Sigmoid colon (tissue), 4 donors: ENCODE results near the gene PARP4.

Source experiments
- CTCF ChIP-seq, 4 experiments: fragments of 450-650 bp in 3 of 4; fragments of 200-600 bp in 1 of 4; IDR thresholded peaks; one replicate each; pipeline ENCODE4 v1.5.1; 2016 to 2019; ENCODE audit warnings: antibody characterized with exemption in 4 of 4, mild to moderate bottlenecking in 3 of 4, moderate library complexity in 2 of 4
- EP300 ChIP-seq, 4 donors: sonication (generic); formaldehyde crosslinking; IDR thresholded peaks; one replicate each; pipeline ENCODE4 v1.6.1; 2017; ENCODE audit warnings: antibody characterized with exemption in 4 of 4
- POLR2A ChIP-seq, 2 donors: fragments of 450-650 bp; IDR thresholded peaks; one replicate each; pipeline ENCODE4 v1.6.1; 2016; ENCODE audit warnings: antibody characterized with exemption in 2 of 2, mild to moderate bottlenecking in 2 of 2, moderate library complexity in 2 of 2
- POLR2AphosphoS5 ChIP-seq, 4 donors: sonication (generic); formaldehyde crosslinking; IDR thresholded peaks; one replicate each; pipeline ENCODE4 v1.6.1; 2017; ENCODE audit warnings: antibody characterized with exemption in 4 of 4

GRCh38 chr13:24497742-24498141 lies 14.8 kb downstream of the PARP4 start:
- no peak for TF ChIP-seq CTCF (IDR thresholded peaks at IDR 0.05)
- no peak for TF ChIP-seq POLR2AphosphoS5 (IDR thresholded peaks at IDR 0.05)
- TF ChIP-seq EP300 (IDR thresholded peaks at IDR 0.05): no peak
- TF ChIP-seq POLR2A (IDR thresholded peaks at IDR 0.05): no peak
